Measurements from ENCODE around the gene C10orf71.

Gene C10orf71

DNA sequence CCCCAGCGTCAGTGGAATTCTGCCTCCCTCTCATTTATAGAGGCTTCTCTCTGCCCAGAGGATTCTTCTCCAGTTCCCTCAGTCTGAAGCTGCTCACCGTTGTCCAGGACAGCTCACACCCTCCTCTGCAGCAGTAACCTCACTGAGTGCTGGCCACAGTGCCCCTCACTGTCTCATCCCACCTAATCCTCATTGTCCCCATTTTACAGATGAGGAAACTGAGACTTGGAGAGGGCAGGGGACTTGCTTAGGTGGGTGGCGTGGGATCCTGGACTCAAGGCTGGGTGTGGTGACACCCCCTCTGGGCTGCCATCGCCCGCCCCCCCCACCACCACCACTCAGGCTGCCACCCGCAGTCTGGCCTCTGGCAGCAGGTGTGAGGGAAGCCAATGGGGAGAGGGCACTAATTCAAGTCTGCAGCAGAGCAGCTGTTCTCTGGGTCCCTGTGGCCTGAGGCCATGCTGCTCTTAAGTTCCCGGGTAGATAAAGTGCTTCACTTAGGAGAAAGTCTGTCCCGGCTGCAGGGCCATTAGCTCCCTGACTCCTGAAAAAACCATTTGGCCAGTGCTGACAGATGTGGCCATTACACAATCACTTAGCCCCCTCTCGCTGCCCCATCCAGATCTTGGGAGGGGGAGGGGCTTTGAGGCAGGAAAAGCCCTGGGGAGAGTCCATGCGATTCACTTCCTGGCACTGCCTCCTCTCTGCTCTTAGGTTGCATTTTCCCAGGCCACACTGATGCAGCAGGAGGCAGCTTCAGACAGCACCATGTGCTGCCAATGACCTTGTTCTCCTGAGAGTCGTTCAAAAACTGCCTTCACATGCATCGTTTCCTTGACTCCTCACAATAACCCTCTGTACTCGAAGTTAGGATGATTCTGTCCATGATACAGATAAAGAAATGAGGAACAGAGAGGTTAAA is 60.6 kb downstream of the C10orf71 start:
- H3K4me3 ChIP-seq (ENCODE audit: low read depth, low read length), result no peak overlapping the region

DNA sequence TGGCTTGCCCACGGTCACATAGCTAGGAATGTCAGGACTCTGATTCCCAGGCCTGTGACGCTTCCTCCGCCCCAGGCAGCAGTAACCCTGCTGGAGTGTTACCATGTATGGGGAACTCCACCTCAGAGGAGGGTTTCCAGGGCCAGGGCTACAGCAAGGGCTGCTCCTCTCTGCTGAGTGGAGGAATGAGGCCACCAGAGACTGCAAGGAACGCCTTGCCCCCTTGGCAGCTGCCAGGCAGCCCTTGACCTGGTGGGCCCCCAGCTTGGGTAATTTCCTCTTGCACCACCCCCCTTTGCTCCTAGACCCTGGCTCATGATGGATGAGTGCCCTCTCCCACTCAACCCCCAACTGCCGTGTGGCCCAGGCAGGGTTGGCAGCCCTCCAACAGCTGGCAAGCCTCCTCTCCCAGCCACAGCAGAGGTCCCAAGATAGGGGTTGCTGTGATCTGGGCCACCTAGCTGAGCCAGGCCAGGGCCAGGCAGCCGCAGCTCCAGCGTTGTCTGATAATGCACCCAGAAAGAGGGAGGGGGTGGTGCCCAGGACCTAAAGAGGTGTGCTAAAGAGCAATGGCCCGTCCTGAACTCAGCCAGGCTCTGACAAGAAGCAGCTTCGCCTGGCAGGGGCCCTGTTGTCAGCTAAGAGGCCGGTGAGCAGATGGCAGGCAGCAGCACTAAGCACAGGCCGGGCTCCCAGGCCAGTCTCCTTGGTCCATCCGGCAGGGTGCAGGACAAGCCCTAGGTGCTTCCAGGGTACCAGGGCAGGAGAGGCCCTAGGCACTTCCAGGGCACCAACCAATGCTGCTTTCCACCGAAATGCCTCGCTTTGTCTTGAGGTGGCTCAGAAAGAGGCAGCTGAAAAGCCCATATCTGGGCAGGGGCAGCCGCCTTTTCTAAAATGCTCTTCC is 61.6 kb downstream of the C10orf71 start:
- H3K4me3 ChIP-seq (ENCODE audit: low read depth, low read length), result no peak overlapping the region

DNA sequence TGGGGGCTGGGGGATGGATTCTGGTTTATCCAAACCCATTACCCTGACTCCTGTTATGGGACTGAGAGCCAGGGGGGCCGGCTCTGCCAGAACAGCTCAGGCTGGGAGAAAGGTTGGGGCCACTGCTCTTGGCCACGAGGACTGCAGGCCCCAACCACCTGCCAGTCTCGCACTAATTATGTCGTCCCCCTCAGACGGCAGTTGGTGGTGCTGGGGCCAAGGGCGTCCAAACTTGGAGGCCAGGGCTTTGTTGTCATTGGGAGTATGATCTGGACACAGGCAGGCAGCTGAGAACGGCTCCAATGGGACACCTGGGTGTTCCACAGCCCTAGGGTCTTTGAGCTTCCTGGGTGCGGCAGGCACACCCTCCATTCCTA is 62.2 kb downstream of the C10orf71 start:
- H3K4me3 ChIP-seq (ENCODE audit: low read depth, low read length), result no peak overlapping the region

DNA sequence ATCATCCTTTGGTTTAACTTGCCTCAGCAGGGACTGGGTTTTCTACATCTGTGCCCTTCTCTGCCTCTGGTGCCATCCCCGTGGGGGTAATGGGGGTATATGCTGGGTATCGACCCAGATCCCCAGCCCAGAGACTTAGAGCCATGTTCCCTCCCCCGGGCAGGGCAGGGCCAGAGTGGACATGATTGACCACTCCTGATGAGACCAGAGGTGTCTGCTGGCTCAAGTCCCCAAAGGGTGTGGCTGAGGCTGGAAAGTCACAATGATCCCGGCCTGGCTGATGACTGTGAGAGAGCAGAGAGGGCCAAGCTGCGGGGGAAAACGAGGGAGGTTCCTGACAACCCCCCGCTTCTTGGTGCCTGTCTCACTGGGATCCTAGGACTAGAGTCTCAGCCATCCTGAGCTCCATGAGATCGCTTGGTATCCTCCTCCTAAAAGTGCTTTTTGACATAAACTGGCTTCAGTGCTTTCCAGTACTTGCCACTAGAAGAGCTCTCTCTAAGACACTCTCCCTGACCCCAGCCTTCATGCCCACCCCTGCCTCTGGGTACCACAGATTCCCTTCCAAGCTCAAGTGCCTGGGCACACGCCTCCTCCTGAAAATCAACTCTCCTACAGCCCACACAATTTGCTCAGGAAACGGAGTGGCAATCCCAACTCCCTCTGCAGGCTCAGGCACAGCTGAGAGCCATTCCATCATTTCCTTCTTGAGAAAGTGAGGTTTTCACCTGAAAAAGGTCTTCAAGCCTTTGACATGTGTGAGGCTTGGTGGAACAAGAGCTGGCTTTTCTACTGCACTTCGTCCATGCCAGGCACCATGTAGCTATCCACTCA is 63.0 kb downstream of the C10orf71 start:
- H3K4me3 ChIP-seq (ENCODE audit: low read depth, low read length), result no peak overlapping the region

DNA sequence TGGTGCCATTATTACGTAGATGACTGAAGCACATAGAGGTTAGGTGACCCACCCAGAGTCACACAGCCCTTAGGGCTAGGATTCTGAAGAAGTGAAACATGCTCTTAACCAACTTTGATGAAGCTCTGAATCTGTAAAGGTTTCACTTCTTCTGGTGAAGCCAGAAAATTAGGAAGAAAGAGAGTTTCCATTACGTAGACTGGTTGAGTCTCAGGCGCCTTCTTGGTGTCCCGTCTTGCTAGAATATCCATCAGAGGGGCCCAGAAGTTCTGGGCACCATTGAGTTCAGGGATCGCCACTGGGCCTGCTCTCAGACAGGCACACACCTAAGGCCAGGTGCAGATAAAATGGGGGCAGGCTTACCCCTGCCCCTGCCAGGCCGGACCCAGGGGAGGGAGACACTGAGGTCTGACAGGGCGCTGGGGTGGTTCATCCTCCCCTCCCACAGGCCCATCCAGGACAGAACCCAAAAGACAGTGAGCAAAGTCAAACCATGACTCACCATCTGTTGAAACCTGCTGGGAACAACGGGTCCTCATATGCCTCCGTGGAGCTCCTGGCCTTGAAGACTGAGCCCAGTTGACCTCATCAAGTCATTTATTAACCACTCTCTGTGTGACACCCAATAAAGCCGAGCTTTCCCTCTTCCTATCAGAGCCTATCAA is 63.8 kb downstream of the C10orf71 start:
- no peak overlapping the region for H3K4me3 ChIP-seq (ENCODE audit: low read depth, low read length)

DNA sequence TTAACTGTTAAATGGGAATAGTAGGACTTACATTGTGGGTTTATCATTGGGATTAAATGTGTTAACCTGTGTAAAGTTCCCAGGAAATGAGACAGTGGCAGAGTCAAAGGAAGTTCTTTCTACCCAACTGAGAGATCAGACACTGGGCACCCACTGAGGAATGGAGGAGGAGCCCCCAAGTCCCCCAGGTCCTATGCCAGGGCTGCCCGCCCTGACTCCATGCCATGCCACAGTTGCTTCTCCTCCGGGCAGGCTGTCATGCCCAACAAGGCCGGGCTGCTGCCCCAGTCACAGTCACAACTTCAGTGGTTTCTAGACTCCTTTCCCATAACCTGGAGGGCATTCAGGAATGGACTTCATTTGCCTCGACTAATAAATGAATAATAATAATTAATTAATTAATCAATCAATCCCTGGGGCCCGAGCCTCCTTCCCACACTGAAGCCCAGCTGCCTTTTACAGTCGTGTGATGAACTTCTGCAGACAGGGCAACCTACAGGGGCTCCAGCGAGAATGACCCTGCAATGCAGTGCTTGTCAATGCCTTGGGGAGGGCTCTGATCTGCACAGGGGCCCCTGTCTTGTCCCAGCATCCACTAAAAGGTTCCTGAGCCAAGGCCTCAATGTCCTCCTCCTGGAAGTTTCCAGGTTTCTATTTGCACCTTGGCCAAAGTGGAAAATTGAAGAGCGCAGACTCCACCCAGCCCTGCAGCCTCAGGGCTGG is 64.5 kb downstream of the C10orf71 start:
- H3K4me3 ChIP-seq (ENCODE audit: low read depth, low read length), result no peak overlapping the region

DNA sequence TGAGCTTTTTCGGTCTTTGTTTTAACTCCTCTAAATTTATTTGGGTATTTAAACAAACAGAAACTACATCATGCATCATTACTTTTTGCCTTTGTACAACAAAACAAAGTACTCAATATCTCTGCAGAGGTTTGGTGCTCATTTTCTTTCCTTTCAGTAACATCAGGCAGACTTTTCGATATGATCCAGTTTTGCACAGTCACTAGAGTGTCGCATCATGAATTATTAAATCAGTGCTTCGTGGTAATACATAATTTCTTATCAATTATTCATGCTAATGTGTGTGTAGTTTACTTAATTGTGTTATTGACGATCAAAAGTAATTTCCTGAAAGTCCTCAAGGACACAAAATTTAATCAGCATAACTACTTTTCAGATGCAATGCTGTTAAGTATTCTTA is 65.1 kb downstream of the C10orf71 start:
- H3K4me3 ChIP-seq (ENCODE audit: low read depth, low read length), result no peak overlapping the region

DNA sequence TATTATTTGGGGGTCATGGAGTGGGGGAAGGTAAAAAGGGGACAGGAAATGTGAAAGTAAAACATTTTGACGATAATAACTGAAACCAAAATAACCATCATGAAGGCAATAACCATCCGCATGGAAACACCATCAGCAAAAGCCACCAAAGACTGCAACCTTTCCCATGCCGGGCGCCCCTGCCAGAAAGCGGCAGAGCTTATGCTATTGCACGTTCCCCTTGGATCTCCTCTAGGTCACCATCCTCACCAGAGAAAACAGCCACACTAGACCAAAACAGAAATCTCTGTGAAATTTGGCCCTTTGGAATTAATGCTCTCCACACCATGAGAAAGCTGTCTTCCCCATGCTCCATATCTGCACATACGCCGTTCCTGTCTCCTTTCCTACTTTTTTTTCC is 65.8 kb downstream of the C10orf71 start:
- H3K4me3 ChIP-seq (ENCODE audit: low read depth, low read length), result no peak overlapping the region

DNA sequence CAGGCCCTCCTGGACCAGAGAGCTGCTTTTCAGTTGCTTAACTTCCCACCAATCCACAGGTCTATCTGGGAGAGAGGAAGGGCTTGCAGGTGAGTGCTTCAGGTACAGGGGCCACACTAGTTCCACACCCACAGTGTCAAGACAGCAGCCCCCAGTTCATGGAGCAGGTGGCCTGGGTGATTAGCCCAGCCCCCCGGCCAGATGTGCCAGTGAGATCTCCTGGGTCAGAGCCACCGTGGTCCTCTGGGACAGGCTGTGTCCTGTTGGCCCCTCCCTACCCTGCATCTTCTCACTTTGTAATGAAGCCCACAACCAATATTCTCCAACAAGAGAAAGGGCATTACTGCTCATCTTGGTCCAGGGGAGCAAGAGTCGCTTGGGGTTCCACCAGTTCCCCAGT is 66.3 kb downstream of the C10orf71 start:
- no peak overlapping the region for H3K4me3 ChIP-seq (ENCODE audit: low read depth, low read length)

DNA sequence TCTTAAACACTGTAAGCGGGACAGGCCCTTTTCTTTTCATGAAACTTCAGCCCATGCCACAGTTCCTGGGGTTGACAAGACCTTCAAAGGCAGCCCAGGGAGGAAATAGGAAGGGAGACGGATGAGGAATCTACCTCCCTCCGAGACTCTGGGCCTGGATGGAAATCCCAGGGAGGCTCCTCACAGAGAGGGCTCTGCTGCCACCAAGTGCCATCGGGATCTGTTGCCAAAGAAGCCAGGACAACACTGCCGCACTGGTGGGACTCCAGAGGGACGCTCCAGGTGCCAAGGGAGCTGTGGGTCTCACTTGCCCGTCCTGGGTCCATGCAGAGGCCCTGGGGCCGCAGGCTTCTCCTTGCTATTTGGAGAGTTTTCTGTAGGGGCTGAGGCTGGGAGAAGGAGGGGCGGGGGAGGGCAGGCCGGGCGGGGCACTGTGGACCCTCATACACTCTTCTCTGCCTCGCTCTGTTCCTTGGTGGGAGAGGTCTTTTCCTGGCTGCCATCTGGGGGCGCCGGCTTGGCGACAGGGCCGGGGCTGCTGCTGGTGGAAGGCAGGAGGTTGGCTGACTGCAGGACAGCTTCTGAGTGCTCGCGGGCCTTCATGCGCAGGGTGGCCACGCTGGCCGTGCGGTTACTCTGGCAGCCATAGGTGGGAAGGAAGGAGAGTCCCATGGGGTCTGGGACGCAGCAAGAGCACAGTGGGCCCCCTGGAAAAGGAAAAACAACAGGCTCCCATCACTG is 66.9 kb downstream of the C10orf71 start:
- H3K4me3 ChIP-seq (ENCODE audit: low read depth, low read length), result no peak overlapping the region

DNA sequence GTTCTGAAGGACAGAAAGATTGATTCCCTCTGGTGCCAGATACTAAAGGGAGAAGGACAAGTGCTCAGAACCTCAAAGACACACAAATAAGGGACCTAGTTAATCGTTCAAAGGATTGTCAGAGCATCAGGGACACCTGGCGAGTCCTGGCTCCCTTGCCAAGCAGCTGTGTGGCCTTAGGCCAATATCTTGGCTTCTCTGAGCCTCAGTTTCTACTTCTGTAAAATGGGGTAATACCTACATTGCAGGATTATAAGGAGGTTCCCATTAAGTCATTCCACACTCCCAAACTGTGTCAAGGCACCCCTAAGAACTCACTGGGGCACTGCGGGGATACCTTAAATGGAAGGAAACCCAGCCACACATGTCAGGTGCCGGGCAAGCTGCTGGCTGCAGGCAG is 67.5 kb downstream of the C10orf71 start:
- H3K4me3 ChIP-seq (ENCODE audit: low read depth, low read length), result no peak overlapping the region

DNA sequence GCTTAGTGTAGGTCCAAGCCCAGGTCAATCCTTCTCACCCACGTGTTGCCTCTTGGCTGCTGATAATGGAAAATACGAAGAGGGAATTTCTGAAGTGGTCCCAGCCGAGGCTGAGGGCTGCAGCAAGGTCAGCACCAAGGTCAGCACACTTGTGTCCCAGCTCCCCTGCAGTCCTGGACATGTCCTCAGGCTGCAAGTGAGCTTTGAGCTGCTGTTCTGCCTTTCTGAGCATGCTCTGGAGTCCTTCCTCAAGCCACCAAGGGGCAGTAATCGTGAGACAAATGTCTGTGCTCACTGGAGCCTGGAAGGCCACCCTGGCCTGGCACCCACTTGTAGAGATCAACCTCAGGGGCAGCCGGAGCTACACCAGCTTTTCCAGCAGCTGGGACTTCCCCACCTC is 68.6 kb downstream of the C10orf71 start:
- H3K4me3 ChIP-seq (ENCODE audit: low read depth, low read length), result no peak overlapping the region

DNA sequence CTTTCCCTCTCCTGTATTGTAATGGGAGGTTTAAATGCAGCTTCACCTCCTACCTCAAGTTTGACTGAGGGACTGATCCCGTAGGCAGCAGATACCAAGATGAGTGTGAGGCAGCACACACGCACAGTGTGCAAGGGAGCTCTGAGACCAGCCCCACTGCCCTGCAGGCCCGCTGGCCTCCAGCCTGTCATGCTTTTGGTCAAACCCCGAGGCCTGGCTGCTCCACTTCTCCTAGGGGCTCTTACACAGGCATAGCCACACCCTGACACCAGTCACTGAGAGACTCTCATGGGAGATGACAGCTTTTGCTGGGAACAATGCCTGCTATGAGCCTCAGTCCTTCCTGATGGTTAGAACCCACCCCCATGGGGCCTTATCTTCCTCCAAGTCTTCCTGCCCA is 69.3 kb downstream of the C10orf71 start:
- H3K4me3 ChIP-seq (ENCODE audit: low read depth, low read length), result no peak overlapping the region

DNA sequence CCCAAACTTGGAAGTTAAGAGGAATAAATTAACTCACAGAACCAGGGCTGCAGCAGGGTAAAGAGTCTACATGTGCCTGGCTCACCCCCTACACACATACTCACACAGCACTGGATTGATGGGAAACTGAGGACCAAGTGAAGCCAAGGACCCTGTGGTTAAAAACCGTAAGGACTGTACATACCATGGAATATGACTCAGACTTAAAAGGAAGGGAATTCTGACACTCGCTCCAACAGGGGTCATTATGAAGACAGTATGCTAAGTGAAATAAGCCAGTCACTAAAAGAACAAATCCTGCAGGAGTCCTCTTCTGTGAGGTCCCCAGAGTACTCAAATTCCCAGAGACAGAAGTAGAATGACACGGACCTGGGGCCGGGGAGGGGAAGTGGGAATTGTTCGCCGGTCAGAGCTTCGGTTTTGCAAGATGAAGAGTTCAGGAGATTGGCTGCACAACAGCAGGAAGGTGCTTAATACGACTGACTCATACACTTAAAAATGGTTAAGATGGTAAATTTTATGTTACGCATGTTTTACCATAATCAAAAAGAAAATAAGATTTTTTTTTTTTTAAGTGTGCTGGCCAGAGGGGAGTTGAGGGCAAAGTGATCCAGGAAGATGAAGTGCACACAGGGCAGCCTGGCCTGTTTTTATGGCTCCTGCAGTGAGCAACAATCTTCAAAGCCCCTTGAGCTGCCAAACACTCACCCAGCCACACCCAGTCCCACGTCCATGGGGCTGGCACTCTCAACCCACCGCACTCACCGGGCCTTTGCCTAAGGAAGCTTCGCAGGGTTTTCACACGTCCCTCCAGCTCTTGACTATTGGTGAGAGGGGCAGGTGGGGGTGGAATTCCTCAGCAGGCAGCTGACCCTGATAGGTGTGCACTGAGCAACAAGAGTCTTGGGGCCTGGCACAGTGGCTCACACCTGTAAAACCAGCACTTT is 70.5 kb downstream of the C10orf71 start:
- no peak overlapping the region for H3K4me3 ChIP-seq (ENCODE audit: low read depth, low read length)

DNA sequence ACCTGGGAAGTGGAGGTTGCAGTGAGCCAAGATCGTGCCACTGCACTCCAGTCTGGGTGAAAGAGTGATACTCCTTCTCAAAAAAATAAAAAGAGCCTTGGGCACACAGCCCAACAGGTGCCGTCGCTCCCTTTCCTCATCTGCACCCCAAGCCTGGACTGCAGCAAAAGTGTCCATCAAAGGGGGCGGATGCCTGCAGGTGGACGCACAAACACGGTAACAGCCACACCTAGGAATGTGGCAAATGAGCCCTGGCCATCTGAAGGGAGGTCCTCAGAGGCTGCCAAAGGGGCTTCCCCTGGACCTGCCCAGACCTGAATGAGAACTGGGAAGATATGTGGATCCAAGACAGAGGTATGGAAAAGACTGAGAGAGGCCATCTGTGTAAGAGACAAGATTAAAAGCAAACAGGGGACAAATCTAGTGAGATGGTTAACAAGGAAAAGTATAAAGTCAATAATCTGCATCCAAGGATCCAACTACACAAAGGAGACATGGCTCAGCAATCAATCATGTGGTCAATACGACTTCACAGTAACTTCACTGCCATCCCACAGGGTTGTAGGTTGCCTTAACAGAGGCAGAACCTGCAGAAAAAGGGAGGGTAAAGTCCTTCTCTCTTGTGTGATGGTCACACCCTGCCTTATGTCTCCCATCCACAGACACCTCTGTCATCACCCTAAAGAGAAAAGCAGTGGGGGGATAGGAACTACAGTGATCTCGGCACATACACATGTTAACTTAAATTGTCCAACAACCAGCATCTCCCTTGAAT is 71.5 kb downstream of the C10orf71 start:
- no peak overlapping the region for H3K4me3 ChIP-seq (ENCODE audit: low read depth, low read length)

DNA sequence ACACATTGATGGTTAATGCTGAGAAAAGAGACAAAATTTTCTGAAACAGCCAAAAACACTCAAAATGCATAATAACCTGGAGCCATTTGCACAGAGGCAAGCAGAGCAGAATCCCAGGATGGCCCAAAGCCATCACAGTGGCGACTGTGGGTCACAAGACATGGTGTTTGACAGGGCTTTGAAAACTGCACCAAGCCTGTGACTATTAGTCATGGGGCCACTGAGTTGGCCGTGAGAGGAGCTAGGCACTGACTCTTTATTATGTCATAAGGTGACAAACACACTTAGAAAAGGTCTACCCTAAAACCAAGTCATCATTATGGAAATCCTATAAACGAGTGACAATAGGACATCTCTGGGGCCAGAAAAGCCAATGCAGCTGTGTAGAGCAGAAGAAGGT is 73.0 kb downstream of the C10orf71 start:
- no peak overlapping the region for H3K4me3 ChIP-seq (ENCODE audit: low read depth, low read length)

DNA sequence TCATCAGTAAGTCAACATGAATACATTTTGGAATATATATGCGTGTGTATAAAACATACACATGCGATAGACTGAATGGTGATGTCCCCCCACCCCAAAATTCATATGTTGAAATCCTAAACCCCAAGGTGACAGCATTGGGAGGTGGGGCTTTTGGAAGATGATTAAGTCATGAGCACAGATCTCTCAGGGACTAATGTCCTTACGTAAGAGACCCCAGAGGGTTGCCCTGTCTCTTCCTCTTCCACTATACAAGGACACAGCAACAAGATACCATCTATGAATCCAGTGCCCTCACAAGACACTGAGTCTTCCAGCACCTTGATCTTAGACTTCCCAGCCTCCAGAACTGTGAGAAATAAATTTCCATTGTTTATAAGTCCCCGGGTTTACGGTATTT is 74.4 kb downstream of the C10orf71 start:
- no peak overlapping the region for H3K4me3 ChIP-seq (ENCODE audit: low read depth, low read length)
